ENCODE results near the gene TEKTIP1.
A peak's percentile ranks its signal among the peaks of the same experiment; 100 is the strongest.
"Not testable (repeated sequence)": the region's sequence is repeated elsewhere in the genome, so short reads cannot be mapped to it uniquely, and the experiment has no call there.

Gene TEKTIP1

GRCh38 chr19:3508121-3508661 is 30.8 kb upstream of the TEKTIP1 start:
- DNase-seq = not testable (repeated sequence)

- no peak for DNase-seq
Measured at GRCh38 chr19:3508771-3509535, 30.0 kb upstream of the TEKTIP1 start.

GRCh38 chr19:3509566-3509989 is 29.4 kb upstream of the TEKTIP1 start:
- no peak for DNase-seq

GRCh38 chr19:3510727-3511126 is 28.2 kb upstream of the TEKTIP1 start:
- DNase-seq = no peak

GRCh38 chr19:3511506-3512251 is 27.3 kb upstream of the TEKTIP1 start:
- no peak for DNase-seq

- DNase-seq = no peak
Measured at GRCh38 chr19:3512562-3513228, 26.3 kb upstream of the TEKTIP1 start.

- no peak for DNase-seq
Measured at GRCh38 chr19:3513229-3514140, 25.5 kb upstream of the TEKTIP1 start.

GRCh38 chr19:3514930-3515329 is 24.0 kb upstream of the TEKTIP1 start:
- no peak for DNase-seq

GRCh38 chr19:3515891-3516422 is 23.0 kb upstream of the TEKTIP1 start:
- no peak for DNase-seq

GRCh38 chr19:3516675-3517207 is 22.2 kb upstream of the TEKTIP1 start:
- peak; percentile 23 to 96 (median 82) for DNase-seq

- DNase-seq = no peak
Measured at GRCh38 chr19:3517638-3518037, 21.3 kb upstream of the TEKTIP1 start.

GRCh38 chr19:3518255-3518654 is 20.7 kb upstream of the TEKTIP1 start:
- no peak for DNase-seq

GRCh38 chr19:3518659-3519058 is 20.3 kb upstream of the TEKTIP1 start:
- DNase-seq = no peak

- no peak for DNase-seq
Measured at GRCh38 chr19:3519126-3519525, 19.8 kb upstream of the TEKTIP1 start.

GRCh38 chr19:3520166-3521103 is 18.5 kb upstream of the TEKTIP1 start:
- DNase-seq = peak in 2 of 3 experiments; percentile 59 to 70

- no peak for DNase-seq
Measured at GRCh38 chr19:3521104-3521445, 17.9 kb upstream of the TEKTIP1 start.

- DNase-seq = no peak
Measured at GRCh38 chr19:3522421-3523360, 16.3 kb upstream of the TEKTIP1 start.

- no peak for DNase-seq
Measured at GRCh38 chr19:3523361-3524077, 15.5 kb upstream of the TEKTIP1 start.
